GM19238 (cell line): ENCODE data around the gene CD7.

Experiments used
- DNase-seq: peaks from one replicate; pipeline ENCODE4 v3.0.0; 2011; ENCODE audit warnings: low spot score; ENCODE audit not compliant: insufficient read length

Gene CD7

DNA sequence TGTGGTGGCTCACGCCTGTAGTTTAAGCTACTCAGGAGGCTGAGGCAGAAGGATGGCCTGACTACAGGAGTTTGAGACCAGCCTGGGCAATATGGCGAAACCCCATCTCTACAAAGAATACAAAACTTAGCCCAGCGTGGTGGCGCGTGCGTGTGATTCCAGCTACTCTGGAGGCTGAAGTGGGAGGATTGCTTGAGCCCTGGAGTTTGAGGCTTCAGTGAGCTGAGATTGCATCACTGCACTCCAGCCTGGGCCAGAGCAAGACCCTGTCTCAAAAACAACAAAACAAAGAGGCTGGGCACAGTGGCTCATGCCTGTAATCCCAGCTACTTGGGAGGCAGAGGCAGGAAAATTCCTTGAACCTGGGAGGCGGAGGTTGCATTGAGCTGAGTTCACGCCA lies 36.9 kb downstream of the CD7 start:
- no peak for DNase-seq

DNA sequence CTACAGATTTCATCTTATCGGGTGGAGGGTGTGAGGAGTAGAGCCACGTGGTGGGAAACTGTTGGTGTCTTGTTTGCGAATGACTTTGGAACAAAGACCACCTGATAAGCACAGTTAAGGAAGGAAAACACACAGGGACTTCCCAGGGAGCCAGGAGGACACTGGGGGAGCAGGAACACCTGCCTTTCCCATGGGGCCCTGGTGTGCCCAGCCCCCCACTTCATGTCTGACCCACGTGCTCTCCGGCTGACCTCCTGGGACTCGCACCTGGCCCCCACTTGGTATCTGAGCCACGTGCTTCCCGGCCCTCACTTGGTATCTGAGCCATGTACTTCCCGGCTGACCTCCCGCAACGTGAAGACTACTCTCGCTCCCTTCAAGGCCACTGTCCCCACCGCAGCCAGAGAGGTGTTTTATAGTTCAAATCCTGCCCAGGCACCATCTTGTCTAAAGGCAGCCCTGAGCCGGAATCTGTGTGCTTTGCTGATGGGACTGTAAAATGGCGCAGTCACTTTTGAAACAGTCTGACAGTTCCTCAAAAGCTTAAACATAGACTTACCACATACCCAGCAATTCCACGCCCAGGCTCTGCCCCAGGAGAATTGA lies 38.5 kb downstream of the CD7 start:
- DNase-seq, result no peak

- DNase-seq, result no peak
Measured at GRCh38 chr17:82278308-82278707, 39.1 kb downstream of the CD7 start.

GRCh38 chr17:82277851-82278250 lies 39.6 kb downstream of the CD7 start:
- DNase-seq, result no peak

GRCh38 chr17:82276938-82277337 lies 40.5 kb downstream of the CD7 start:
- no peak for DNase-seq

DNA sequence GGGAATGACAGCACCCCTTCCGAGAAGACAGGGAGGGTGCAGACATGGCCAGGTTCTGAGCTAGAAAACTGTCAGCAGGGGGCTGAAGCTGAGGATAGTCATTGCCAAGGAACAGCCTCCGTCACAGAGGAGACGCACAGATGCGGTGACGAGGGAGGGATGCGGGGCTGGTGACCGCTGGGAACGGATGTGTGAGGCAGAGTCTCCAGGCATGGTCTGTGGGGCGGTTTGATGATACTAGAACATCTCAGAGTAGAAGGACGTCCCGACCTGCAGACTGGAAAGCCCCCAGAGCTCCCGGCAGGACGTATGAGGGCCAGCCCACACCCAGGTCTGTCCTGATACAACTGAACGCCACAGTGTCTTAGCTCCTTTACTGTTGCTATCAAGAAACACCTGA lies 42.1 kb downstream of the CD7 start:
- no peak for DNase-seq

DNA sequence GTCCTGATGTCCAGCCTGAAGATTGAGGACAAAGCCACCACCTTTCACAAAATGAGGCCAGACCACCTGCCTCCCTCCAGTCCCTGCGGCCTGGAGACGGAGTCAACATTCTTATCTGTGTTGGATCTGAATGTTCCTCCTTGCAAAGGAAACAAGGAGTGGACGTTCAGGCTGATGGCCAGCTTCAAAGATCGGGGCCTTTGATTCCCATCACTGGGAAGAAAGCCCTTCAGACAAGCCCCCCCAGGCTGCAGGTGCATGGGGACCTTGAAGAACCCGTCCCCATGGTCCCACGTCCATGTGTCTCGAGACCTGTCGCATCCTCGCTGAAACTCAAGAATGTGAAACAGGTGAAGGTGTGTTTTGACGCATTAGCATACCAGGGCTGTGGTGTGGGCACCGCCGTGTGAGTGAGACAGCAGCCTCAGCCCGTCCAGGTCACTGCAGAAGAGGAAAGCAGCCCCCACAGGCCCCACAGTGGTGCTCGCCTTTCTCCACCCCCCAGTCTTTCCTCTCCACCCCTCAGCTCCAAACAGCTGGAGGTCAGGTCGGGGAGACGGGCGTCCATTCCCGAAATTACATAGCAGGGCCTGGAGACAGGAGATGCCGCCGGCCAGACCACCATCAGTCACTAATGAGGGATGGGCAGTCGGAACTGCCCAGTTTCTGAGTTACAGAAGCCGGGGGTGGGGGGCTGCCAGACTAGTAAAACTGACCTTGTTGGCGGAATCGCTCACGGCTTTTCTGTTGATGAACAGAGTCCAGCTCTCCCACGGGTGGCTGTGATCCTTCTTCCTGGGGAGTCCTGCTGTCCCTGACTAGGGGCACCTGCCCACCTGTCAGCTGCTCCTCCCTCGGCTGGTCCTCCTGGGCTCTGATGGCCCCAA lies 43.0 kb downstream of the CD7 start:
- DNase-seq, result no peak

- DNase-seq, result peak; percentile 96
Measured at GRCh38 chr17:82273327-82274133, 43.9 kb downstream of the CD7 start, which contains the start of gene CSNK1D. Gene CSNK1D, minus strand, starts transcription at chr17:82273700. Its CDS starts 319 bp downstream, at chr17:82273381.

- peak; percentile 67 for DNase-seq
Measured at GRCh38 chr17:82272495-82273326, 44.7 kb downstream of the CD7 start.

- DNase-seq, result no peak
Measured at GRCh38 chr17:82271401-82271800, 46.0 kb downstream of the CD7 start.

- no peak for DNase-seq
Measured at GRCh38 chr17:82270651-82271050, 46.8 kb downstream of the CD7 start.

DNA sequence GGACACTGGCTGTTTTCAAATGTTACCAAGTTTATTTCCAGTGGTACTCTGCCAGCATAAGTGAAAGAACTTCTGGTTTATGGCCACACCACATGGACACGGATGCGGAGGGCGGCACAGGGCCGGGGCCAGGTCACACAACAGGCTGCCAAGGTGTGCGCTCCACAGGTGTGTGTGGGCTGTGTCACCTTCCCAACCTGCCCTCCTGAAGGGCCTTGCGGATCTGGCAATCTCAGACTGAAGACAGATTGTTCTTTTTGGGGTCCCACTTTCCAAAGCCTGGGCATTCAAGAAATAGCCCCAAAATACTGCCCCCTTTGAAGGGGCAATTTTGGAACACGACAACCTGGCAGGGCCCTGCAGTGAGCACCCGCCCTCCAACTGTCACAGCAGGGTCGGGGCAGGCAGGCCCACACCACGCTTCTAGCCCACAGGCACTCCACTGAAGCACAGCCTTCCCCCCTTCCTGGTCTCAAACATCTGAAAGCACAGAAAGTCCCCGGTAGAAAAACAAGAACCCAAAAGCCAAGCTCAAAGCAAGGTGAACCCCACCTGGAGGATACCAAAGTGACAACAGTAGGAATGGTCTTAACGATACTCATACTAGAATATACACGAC lies 47.4 kb downstream of the CD7 start:
- DNase-seq, result no peak

GRCh38 chr17:82269138-82269881 lies 48.1 kb downstream of the CD7 start:
- DNase-seq, result no peak

DNA sequence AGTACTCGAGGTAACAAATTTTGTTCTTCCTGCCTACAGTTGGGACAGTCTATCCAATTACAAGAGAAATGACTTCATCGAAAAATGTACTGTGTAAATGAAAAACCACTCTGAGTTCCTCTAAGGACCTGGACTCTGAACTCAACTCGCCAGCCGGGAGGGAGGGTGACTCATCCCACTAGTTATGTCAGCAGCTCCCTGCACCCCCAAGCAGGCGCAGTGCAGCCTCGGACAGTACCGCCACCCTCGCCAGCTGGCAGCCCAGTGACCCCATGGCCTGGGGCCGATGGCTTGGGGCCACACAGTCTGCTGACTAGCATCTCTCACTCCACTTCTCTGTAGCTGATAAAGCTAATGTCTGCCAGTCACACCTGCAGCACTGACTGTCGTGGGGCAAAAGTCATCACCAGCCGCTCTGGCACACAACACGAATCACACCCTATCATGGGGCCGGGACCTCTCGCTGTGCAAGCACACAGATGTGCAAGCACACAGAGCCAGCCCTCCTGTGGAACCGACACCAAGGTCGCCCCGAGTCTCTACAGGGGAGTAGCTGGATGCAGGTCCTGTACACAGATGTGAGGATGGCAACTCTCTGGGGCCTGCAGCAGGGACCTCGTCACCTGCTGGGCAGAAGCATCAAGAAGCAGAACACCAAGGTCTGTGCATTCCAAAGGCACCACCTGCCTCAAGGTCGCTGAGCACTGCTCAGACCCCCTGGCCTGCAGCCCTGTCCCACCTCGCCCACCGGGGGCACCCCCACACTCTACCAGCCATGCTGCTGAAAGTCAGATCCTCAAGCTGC lies 49.6 kb downstream of the CD7 start:
- DNase-seq, result no peak

GRCh38 chr17:82266142-82266541 lies 51.3 kb downstream of the CD7 start:
- DNase-seq, result no peak
